ENCODE data around the gene MCM3AP. TPM values are rescaled to one million over a fixed set of nuclear protein-coding genes. Genes with fewer than 3 reads are reported as not detected.

MCM3AP gene
- total RNA-seq, 1 experiment from 2014 or later = 91.7 TPM

DNA sequence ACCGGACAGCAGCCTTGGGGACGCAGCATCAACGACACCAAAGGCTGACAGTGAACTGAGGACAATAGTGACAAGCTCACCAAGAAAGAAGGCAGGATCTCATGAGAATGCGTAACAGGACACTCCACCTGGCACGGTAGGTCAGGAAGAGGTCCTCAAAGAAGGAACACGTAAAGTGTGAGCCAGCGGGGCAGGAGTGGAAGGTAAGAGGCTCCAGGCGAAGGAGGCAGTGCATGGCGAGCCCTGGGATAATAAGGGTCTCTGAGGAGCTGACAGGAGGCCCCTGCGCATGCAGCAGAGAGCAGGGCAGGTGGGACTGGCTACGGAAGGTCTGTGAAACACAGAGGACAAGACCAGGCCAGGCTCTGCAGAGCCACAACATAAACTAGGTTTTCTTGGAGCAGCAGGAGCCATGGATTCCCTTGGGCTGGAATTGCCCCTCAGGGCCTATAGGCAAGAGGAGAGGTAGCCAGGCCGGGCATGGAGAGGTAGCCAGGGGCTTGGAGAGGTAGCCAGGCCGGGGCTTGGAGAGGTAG lies 65.1 kb downstream of the MCM3AP start:
- no peak for DNase-seq (ENCODE audit: low read depth)

DNA sequence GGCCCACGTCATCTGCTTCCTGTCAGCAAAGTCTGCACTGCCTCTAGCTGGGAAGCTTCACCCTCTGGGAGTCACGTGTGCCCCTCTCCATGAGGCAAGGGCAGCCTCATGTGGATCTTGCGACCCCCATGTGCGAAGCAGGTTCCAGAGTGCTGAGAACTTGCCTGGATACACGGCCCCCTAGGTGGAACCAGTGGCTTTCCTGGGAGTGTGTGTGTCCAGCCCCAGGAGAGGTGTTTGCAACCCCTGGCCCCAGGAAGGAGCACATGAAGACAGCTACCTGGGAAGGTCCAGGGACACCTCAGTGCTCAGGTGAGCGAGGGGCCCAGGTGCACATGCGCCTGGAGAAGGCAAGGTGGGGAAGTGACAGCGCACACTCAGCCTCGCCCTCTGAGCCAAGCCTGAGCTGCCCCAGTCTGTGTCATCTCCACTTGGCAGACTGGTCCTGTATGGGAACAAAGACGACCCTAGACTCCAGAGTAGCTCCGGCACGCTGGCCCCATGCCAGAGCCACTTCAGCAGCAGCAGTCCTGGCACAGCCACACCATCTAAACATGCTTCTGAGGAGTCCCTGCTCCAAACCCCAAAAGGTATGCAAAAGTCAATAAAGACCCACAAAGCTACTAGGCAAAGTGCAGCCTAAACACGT lies 65.7 kb downstream of the MCM3AP start:
- DNase-seq (ENCODE audit: low read depth) = no peak

DNA sequence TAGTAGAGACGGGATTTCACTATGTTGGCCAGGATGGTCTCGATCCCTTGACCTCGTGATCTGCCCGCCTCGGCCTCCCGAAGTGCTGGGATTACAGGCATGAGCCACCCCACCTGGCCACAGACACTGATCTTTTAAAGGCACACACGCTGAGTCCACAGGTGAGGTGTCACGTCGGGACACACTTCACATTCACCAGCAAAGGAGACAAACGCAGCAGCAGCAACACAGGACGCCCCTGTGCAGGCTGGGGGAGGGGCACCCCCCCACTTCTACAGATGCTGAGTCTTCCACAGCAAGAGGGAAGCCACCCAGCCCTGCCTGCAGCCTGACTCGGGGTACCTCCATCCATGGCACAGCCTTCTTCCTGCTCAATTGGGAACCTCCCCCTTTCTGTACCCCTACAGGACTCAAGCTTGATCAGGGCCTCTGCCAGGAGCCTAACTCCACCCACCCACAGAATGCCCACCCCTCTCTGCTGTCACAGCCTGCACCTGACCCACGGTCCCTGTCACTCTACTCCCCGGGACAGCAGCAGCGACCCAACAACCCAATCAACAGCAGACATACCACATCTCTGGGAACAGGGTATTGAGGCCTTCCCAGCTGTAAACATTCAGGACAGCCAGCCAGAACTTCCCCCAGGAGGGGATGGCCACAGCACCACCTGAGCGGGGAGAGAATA lies 66.4 kb downstream of the MCM3AP start:
- no peak for DNase-seq (ENCODE audit: low read depth)

DNA sequence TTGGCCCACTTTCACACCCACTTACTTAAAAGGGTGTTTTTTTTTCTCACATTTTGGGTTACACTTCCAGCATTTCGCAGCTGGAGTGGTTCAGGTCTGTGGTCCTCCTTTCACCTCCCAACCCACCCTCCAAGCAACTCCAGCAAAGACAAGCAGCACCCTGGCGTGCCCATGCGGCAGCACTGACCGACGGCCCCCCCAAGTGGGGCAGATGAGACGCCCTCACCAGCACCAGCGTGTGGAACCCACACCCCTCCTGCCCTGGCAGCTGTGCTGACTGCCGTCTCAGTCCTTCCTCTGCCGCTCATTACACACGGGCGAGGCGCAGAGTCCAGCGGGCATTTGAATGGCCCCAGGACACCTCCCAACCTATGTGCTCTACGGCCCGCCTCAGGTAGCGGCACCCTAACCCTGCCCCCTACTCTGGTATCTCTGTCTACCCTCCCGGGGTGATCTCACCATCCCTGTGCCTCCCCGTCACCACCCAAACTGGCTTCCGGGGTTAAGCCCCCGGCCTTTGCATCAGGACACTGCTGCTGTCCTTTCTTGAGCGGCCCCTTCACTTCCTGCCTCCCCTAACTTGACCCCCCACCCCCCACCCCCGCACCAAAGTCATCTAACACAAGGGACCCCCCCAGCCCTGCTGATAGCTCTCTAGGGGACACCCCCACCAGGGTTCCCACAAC lies 67.8 kb downstream of the MCM3AP start:
- DNase-seq (ENCODE audit: low read depth) = no peak

DNA sequence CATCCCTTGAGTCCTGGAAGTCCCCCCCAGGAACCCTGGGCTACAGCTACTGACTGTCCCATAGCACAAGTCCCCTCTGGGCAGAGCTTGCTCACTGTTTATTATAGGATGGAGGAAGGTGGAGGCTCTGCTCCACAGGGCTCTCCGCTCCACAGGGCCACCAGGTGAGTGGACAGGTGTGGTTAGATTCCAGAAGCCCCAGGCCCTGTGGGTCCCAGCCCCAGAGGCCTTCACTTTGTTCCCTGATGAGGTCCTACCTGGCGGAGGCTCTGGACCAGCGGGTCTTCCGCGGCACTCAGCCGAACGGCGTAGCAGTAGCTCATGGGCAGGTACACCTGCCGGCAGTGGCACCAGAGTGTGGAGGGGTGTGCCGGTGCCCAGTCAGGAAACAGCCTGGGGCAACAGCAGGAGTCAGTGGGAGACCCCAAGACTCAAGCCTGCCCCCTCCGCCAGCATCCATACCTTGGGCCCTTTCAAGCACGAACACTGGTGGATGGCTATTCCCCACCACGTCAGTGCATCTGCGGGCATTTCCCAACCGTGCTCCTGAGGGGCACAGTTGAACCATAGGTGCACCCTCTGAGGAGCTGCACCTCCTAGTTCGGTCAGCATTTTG lies 69.2 kb downstream of the MCM3AP start:
- no peak for DNase-seq (ENCODE audit: low read depth)

DNA sequence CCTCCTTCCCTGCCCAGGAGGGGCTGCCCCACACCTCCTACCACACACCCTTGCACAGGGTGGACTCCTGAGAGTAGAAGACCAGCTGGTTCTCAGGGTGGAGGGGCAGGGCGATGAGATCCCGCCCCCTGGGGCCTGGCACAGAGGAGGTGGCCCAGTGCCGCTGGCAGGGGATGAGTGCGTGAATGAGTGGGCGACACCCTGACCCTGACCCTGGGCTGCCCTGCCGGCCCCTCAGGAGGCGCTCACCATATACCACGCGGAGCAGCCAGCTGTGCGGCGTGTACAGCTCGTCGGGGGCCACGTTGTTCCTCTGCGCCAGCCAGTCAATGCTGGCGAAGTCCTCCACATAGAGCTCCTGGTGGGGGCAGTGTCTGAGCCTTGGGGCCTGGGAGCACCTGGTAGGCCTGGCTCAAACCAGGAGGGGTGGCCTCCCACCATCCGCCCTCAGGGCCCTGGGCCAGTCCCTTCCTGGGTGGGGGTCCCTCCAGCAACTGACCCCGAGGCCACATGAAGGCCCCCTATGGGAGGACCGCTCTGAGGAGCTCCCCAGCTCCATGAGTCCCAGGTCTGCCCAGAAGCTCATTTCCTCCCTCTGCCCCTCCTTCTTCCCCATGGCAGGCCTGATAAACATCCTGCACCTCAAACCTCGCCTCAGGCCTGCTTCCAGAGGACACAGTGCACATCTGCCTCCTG lies 69.8 kb downstream of the MCM3AP start:
- no peak for DNase-seq (ENCODE audit: low read depth)

DNA sequence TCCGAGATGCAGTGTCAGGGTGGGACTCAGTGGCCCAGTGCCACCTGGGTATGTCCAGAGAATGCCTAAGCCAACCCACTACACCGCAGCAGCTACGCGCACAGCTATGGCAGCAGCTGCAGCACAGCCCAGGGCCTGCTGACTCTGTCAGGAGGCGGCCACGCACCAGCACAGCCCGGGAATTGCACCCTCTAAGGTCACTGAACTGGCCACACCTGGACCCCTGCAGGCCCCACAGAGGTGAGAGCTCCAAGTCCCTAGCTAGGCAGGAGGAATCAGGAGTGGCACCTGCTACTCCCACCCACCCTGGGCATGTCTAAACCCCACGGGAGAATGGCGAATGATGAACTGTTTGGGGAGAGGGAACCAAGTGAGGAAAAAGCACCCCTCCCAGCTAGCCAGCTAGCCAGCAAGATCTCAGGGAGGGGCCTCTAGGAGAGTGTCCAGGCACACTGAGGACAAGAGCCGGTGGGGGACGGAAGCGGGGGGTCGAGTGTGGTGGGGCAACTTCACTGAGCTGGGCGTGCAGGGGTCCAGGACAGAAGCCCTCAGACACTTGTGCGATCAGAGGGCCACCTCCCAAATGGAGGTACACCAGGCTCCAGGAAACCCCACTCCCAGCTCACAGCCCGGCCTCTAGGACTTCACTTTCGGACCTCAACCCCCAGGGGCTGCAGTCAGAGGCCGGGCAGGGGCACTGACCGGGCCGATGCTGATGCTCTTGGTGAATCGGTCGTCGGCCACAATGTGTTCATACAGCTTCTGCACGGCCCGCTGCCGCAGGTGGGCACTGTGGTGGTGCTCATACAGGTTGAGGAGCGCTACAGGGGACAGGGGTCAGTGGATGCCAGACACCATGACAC lies 70.7 kb downstream of the MCM3AP start:
- DNase-seq (ENCODE audit: low read depth) = no peak

DNA sequence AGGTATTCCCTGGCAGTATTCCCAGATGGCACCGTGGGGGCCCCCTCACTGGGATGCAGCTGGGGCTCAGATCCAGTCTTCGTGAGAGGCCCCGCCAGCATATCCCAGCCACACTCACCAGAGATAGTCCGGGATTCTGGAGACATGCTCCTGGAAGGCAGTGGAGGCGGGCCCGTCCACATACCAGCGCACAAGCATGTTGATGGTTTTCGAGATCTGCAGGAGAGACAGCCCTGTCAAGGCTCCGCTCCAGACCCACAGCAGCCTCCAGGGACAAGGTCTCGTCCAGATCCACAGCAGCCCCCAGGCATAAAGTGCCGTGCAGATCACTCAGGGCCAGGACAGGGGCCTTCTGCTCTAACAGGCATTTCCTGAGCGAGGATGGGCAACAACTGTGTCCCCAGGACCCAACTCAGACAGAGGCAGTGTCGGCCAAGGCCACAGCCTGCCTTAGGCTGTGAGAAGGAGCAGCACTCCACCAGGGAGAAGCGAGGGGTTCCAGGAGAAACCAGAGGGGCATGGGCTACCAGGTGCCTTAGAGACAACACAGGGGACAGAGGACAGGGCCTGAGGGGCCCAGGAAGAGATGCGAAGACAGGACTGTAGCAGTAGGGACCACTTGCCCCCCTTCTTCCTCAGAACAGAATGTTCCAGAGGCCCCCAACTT lies 71.7 kb downstream of the MCM3AP start:
- no peak for DNase-seq (ENCODE audit: low read depth)

DNA sequence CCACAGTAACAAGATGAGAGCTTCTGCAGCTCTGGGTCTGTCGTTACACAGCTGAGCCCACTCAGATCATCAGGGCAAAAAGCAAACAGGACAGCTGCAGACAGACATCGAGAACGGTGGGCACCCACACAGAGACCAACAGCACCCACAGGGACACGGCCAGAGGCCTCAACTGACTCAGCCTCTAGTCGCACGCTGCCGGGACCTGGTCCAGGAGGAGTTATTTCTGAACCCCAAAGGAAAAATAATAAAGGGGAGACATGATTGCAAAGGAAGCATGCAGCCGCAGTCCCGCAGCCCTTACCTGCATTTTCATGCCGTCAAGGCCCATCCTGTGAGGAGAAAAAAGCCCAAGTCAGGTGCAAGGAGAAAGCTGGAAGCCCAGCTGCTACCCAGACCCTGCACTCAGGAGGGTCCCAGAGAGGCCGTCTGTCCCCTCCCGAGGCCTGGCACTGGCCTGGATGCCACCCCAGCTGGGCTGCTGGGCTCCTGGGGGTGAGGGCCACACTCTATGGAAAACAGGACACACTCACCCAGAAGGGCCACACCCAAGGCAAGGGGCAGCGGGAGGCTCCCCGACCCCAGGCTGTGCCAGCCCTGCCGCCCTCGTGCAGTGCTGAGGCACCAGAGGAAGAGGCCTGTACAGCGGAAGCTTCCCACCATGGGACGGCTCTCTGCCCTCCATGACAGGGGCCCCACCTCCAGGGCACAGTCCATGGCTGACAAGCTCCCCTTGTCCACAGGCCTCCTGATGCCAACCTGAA lies 72.5 kb downstream of the MCM3AP start:
- no peak for DNase-seq (ENCODE audit: low read depth)

DNA sequence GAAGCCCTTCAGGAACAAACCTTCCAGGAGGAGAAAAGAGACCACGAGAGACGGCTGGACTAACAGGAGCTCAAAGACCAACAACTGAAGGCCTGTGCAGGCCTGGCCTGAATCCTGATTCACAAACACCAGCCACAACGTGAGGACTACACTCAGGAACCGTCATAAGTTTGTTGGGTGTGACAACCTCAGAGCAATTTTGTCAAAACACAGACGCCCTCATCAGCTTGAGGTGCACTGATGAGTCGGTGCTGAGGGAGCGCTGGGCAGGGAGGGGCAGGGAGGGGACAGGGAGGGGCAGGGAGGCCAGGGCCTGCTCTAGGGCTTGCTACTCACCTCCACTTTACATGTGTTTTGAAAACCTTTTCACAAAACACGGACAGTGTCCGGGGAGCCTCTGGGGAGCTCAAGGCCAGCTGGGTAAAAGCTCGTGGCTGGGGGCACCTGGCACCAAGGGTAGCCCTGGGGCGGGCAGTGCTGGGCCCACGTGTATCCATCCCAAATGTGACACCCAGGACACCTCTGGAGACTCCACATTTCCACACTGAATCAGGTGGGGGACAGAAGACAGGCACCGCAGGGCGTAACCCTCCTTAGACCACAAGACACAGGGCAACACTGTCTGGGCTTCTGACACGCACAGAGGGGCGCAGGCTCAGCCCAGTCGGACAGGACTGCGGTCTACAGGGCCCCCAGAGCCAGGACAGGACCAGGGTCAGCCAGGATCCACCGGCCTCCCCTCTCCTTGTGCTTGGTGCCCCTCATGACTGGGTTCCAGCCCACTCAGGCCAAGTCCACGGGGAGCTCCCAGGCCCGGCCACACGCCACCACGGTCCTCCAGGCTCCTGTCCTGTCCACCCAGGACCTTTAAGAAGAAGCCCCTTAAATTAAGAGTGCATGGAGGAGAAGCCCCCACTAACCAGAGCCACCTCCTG lies 73.4 kb downstream of the MCM3AP start:
- no peak for DNase-seq (ENCODE audit: low read depth)

DNA sequence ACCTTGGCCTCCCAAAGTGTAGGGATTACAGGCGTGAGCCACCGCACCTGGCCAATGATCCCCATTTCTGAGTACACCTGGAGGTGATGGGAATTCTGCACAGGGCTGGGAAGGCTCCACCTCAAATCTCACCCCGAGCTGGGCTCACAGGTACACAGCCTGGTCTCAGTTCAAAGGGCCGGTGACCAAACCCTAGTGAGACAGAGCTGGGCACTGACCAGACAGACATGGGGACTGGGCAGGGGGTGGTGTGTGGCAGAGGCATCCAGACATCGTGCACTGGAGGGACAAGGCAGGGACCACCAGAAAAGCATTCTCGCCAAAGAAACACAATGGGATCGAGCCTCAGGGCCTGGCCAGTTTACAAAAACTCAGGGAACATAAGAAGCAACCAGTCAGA lies 74.0 kb downstream of the MCM3AP start:
- DNase-seq (ENCODE audit: low read depth) = no peak

DNA sequence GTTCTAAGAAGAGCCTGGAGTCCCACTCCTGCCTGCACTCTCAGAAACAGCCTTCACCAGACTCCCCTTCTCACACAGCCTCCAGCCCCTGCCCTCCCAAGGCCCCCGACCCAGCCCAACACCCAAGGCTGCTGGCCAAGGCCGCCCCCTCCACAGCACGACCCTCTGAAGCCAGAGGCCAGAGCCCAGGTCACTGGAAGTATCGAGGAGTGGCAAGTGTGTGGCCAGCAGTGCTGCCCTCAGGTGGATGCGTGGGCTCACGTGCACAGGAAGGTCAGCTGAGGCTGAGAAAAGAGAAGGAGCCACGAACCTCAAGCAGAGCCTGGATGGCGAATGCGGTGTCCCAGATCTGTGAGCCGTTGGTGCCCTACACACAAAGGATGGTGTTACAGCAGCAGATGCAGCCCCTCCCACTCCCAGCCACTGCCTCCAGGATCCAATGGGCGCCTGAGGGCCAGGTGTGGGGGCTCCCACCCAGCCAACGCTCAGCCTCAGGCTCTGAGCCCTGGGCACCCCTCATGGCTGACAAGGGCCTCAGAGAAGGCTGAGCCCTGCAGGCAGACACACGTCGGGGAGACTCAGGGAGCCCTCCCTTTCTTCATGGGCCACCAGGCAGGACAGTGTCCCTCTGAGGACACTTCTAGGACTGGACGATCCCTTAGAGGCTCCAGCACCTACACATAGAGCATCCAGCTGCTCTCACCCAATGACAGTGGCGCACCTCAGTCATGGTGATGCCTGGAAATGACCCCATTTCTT lies 74.9 kb downstream of the MCM3AP start:
- no peak for DNase-seq (ENCODE audit: low read depth)

DNA sequence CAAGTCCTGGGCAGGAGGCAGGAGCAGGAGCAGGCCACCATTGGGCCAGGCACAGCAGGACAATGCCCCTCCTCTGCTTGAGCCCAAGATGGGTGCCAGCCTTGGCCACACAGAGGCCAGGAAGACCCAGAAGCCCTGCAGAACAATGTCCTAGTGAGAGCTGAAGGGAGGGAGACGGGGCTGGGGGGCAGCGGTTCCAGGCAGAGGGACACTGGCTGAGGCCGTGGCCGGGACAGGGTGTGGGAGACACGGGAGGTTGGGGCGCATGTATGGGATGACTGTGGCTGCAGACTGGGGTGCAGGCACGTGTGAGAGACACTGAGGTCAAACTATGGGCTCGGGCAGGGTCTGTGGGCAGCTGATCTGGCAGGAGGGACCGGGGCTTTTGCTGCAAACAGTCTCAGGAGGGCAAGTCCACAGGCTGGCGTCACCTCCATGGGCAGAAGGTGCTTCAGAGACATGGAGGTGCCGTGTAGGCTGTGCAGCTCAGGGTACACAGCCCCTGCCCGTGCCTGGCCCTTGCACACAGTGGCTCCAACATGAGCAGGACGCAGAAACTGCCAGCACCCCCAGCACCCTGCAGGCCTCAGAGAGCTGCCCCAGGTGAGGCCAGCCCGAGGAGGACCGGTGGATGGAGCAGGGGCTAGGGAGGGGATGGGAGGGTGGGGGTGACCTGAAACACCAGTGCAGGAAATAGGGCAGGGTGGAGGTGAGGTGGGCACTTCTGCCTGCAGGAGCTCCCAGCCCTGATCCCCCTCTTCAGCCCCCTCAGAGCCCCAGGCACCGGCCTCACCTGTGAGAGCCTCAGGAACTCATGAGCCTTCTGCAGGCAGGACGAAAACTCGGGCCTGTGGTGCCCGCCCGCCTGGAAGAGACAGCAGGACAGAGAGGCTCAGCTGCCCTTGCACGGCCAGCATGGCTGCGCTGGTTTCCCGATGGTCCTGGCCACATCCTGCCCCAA lies 76.4 kb downstream of the MCM3AP start:
- no peak for DNase-seq (ENCODE audit: low read depth)

DNA sequence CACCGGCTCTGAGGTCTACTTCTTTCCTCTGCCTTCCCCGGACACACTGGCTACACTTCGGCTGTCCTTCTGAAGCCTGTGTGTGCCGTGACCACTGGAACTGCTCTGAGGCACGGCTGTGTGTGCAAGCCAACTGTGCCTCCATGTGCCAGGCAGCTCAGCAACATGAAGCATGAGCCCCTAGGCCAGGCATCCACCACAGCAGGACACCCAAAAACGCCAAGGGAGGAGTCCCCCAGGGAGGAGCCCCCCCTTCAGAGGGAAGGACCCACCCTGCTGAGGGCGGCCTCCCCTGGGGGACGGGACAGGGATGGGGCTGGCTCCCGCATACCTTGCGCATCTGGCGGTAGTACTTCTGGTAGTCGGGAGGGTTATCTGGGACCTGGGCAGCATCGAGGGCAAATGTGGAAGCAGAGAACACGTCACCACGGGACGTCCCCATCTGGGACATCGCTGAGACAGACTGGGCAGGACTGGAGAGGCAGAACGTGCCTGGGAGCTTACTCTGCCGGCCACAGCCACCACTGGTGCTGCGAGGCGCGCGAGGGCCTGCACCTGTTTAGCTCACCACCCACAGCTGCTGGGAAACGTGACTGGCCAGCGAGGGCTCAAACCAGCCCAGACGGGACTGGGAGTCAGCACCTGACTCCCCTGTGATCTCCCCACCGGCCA lies 77.4 kb downstream of the MCM3AP start:
- no peak for DNase-seq (ENCODE audit: low read depth)
